Naive thymus-derived CD8-positive, alpha-beta T cell (primary cell): ENCODE results near the gene C1QTNF6. TPM values are rescaled to one million over a fixed set of nuclear protein-coding genes. Genes with fewer than 3 reads are reported as not detected.

Experiments
- ATAC-seq, 2 donors: fragments of 150-1000 bp; cut with Tn5 transposase in 1 of 2; sonication (Bioruptor Pico), chemical (Tn5 transposase) in 1 of 2; 1 replicate in 1 of 2; 2 replicates in 1 of 2; pipeline ENCODE4 v1.10.0; 2021; ENCODE audit warnings: mild to moderate bottlenecking in 2 of 2, moderate library complexity in 2 of 2
- POLR2A ChIA-PET: fragments of 350-600 bp; sonication (Branson Sonifier 250); formaldehyde crosslinking; loops from one replicate; lab custom pipeline; 2021; ENCODE audit warnings: antibody characterized with exemption; lab: Charles Lee
- DNase-seq, 10 donors: peaks; one replicate each; pipeline versions ENCODE4 v3.0.0 to v3.0.0-alpha.2; 2020 to 2022
- H3K27ac Mint-ChIP-seq, 10 donors: one replicate each; pipeline ENCODE4 v1.8.0; 2020 to 2022; ENCODE audit warnings: mild to moderate bottlenecking in 10 of 10, mixed read lengths in 10 of 10, moderate library complexity in 4 of 10, inconsistent platforms in 1 of 10
- H3K27me3 Mint-ChIP-seq, 5 donors: one replicate each; pipeline ENCODE4 v1.8.0; 2021 to 2022; ENCODE audit warnings: mixed read lengths in 5 of 5
- H3K36me3 Mint-ChIP-seq, 3 donors: one replicate each; pipeline ENCODE4 v1.8.0; 2020 to 2022; ENCODE audit warnings: mixed read lengths in 3 of 3, mild to moderate bottlenecking in 2 of 3, inconsistent platforms in 1 of 3
- H3K4me1 Mint-ChIP-seq, 4 donors: one replicate each; pipeline ENCODE4 v1.8.0; 2021 to 2022; ENCODE audit warnings: mixed read lengths in 4 of 4
- H3K4me3 Mint-ChIP-seq, 10 donors: one replicate each; pipeline ENCODE4 v1.8.0; 2020 to 2022; ENCODE audit warnings: mild to moderate bottlenecking in 10 of 10, mixed read lengths in 10 of 10, moderate library complexity in 6 of 10, inconsistent platforms in 1 of 10
- H3K9me3 Mint-ChIP-seq, 9 donors: one replicate each; pipeline ENCODE4 v1.8.0; 2020 to 2022; ENCODE audit warnings: mixed read lengths in 9 of 9, mild to moderate bottlenecking in 3 of 9, inconsistent platforms in 1 of 9, moderate library complexity in 1 of 9
- polyA plus RNA-seq, 3 donors: library from polyadenylated mRNA; unstranded; fragments of 300-500 nt; fragmentation: Illumina TruSeq; gene quantifications; one replicate each; pipeline ENCODE4 v1.2.3, GENCODE V29; 2021
- total RNA-seq, 8 experiments: library from RNA in 2 of 8; stranded (reverse) in 2 of 8; gene quantifications; one replicate each; pipeline ENCODE4 v1.2.3 and lab custom pipeline; 2021 to 2026

Gene C1QTNF6
- total and polyA plus RNA-seq, 5 experiments from 2014 or later: 0.68 to 25.7 (median 4.0) TPM

GRCh38 chr22:37196539-37197450 is 8.7 kb upstream of the C1QTNF6 start:
- H3K4me3 Mint-ChIP-seq: peak overlapping the region in 8 of 10 donors; percentile 5 to 93 (median 26)
- H3K4me1 Mint-ChIP-seq: peaks cover 19 to 81% (median 77%) of the 10 kb centered on the region in 4 donors
- H3K9me3 Mint-ChIP-seq: no peaks in the 10 kb centered on the region
- peak overlapping the region; percentile 77 to 100 (median 97) for H3K27ac Mint-ChIP-seq
- POLR2A ChIA-PET: interaction anchor here (0.6 to 31.6 kb wide), 14 partner anchors 9 to 421 kb away, joined by 3 to 1090 read pairs (median 20); partner anchors contain the start of genes C1QTNF6, IFT27, IL2RB and RAC2
- H3K36me3 Mint-ChIP-seq: no peaks in the 10 kb centered on the region
- DNase-seq: peak in 1 of 10 donors; percentile 40
- ATAC-seq: no peak
- no peaks in the 10 kb centered on the region for H3K27me3 Mint-ChIP-seq

DNA sequence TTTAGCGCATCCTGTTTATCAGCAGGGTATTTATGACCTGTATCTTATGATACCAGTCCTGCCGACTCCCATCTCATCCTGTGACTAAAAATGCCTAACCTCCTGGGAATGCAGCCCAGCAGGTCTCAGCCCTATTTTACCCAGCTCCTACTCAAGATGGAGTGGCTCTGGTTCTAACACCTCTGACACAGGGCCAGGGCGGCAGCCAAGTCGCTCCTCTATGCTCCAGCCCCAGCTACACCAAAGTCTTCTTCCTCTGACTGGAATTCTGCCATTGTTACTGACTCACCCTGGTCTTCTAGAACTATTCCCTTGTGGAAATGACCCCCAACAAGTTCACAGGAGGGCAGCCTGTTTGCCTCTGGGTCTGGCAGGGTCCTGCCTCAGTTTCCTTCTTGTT is 7.9 kb upstream of the C1QTNF6 start:
- DNase-seq: no peak
- no peaks in the 10 kb centered on the region for H3K9me3 Mint-ChIP-seq
- H3K4me1 Mint-ChIP-seq: peaks cover 18 to 76% (median 72%) of the 10 kb centered on the region in 4 donors
- no peaks in the 10 kb centered on the region for H3K36me3 Mint-ChIP-seq
- peak overlapping the region in 2 of 10 donors; percentile 10 to 51 for H3K4me3 Mint-ChIP-seq
- peak overlapping the region; percentile 37 to 98 (median 88) for H3K27ac Mint-ChIP-seq
- no peaks in the 10 kb centered on the region for H3K27me3 Mint-ChIP-seq
- ATAC-seq: no peak
- POLR2A ChIA-PET: interaction anchor here (4.3 to 31.6 kb wide), 3 partner anchors 9 to 45 kb away, joined by 29 to 1090 read pairs (median 31); partner anchors contain the start of genes C1QTNF6 and RAC2

DNA sequence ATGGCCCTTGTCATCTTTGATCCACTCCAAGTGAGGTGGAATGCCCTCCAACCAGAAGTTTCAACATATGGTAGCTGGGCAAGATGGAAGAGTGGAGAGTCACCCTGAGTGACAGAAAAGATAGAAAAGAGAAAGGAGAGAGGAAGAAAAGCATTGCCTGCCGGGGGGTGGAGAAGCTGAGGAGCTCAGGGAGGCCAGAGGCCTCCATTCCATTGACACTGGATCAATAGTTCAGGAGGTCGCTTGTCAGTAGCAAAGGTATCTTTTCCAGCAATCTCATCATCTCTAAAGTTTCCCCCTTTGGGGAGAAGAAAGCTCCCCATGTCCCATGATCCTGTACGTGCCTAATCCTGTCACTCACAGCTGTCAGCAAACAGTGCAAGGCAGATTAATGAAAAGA is 6.7 kb upstream of the C1QTNF6 start:
- H3K4me3 Mint-ChIP-seq: peak overlapping the region in 5 of 10 donors; percentile 1 to 58 (median 28)
- H3K27ac Mint-ChIP-seq: peak overlapping the region; percentile 82 to 96 (median 92)
- POLR2A ChIA-PET: interaction anchor here (1.0 to 5.4 kb wide), 6 partner anchors 10 to 43 kb away, joined by 3 to 31 read pairs (median 7); no protein-coding TSS in a partner anchor
- H3K27me3 Mint-ChIP-seq: no peaks in the 10 kb centered on the region
- no peak for DNase-seq
- H3K9me3 Mint-ChIP-seq: no peaks in the 10 kb centered on the region
- peaks cover 18 to 68% (median 64%) of the 10 kb centered on the region in 4 donors for H3K4me1 Mint-ChIP-seq
- H3K36me3 Mint-ChIP-seq: no peaks in the 10 kb centered on the region
- ATAC-seq: no peak

DNA sequence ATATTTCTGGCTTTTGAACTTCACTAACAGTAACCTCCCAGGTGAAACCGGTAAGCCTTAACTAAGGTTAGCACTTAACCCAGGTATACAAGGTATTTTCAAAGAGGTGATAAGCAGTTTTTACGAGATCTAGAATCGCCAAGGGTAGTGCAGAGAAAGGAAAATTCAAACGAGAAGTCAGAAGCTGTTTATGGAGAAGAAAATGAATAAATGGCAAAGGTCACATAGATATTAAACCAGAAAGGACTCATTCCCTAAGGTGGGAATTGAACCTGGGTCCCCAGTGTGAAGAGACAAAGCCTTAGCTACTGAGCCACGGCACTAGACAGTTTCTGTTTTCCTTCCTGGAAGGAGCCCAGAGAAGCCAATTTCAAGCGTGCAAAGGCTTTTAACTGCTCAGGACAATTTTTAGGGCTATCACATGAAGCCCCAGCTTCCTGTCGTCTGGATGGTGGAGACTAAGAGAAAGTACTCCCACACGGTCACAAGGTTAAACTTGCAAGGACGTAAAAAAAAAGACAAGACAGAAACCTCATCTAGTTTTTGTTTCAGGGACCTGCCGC is 5.7 kb upstream of the C1QTNF6 start:
- peak overlapping the region; percentile 82 to 96 (median 92) for H3K27ac Mint-ChIP-seq
- peak overlapping the region; percentile 37 to 79 (median 70) for H3K4me3 Mint-ChIP-seq
- ATAC-seq (peak; percentile 46 to 60), DNase-seq (peak in 8 of 10 donors; percentile 32 to 66 (median 46))
- H3K36me3 Mint-ChIP-seq: no peaks in the 10 kb centered on the region
- no peaks in the 10 kb centered on the region for H3K27me3 Mint-ChIP-seq
- H3K4me1 Mint-ChIP-seq: peaks cover 18 to 71% (median 67%) of the 10 kb centered on the region in 4 donors
- POLR2A ChIA-PET: interaction anchor here (0.6 to 5.4 kb wide), 17 partner anchors 9 to 756 kb away, joined by 3 to 31 read pairs (median 4); partner anchors contain the start of genes IL2RB and RAC2
- no peaks in the 10 kb centered on the region for H3K9me3 Mint-ChIP-seq

GRCh38 chr22:37192741-37193140 is 4.7 kb upstream of the C1QTNF6 start:
- POLR2A ChIA-PET: interaction anchor here (0.6 to 5.4 kb wide), 9 partner anchors 8 to 200 kb away, joined by 3 to 31 read pairs (median 5); partner anchors contain the start of gene IL2RB
- Mint-ChIP-seq H3K4me3 (peak overlapping the region in 2 of 10 donors; percentile 27 to 58), H3K27me3 (no peaks in the 10 kb centered on the region), H3K4me1 (peaks cover 17 to 74% (median 70%) of the 10 kb centered on the region in 4 donors), H3K9me3 (no peaks in the 10 kb centered on the region), H3K27ac (peak overlapping the region; percentile 27 to 94 (median 83)), H3K36me3 (no peaks in the 10 kb centered on the region)
- no peak for DNase-seq
- no peak for ATAC-seq

GRCh38 chr22:37192204-37192603 is 4.2 kb upstream of the C1QTNF6 start:
- Mint-ChIP-seq H3K4me3 (no peak overlapping the region), H3K36me3 (no peaks in the 10 kb centered on the region), H3K27ac (peak overlapping the region in 6 of 10 donors; percentile 3 to 94 (median 88)), H3K9me3 (no peaks in the 10 kb centered on the region), H3K27me3 (no peaks in the 10 kb centered on the region), H3K4me1 (peaks cover 18 to 74% (median 70%) of the 10 kb centered on the region in 4 donors)
- POLR2A ChIA-PET: interaction anchor here (0.6 to 5.4 kb wide), 5 partner anchors 26 to 199 kb away, joined by 3 to 31 read pairs (median 5); no protein-coding TSS in a partner anchor
- no peak for DNase-seq
- ATAC-seq: no peak

DNA sequence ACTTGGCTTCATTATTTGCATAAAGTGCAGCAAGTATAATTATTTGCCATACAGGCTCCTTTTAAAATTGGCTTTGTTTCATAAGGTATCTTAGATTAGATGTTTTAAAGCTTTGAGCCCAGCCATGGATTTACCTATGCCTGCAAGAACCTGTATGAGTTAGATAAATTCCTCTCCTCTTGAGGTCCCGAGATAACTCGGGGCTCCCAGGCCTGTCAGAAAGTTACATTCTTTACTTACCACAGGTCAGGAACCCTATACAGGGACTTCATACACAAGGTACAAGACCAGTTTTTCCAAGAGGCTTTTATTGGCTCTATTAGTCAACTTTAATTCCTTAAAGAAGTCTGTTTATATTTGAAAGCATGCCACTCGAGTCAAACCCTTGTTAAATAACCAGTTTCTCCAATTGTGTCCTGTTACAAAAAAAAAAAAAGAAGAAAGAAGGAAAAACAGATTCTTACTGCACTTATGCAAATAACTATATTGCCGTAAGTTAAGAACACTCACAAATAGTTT is 2.3 kb upstream of the C1QTNF6 start:
- no peaks in the 10 kb centered on the region for H3K9me3 Mint-ChIP-seq
- DNase-seq: no peak
- no peaks in the 10 kb centered on the region for H3K36me3 Mint-ChIP-seq
- peak overlapping the region in 1 of 10 donors; percentile 48 for H3K27ac Mint-ChIP-seq
- H3K4me1 Mint-ChIP-seq: peaks cover 22 to 76% (median 69%) of the 10 kb centered on the region in 4 donors
- ATAC-seq: no peak
- no peaks in the 10 kb centered on the region for H3K27me3 Mint-ChIP-seq
- H3K4me3 Mint-ChIP-seq: no peak overlapping the region
- POLR2A ChIA-PET: interaction anchor here (1.0 kb wide), 1 partner anchor 18 kb away, joined by 3 read pairs; no protein-coding TSS in a partner anchor

- H3K4me3 Mint-ChIP-seq: peak overlapping the region in 6 of 10 donors; percentile 12 to 73 (median 44)
- H3K27ac Mint-ChIP-seq: peak overlapping the region in 9 of 10 donors; percentile 48 to 84 (median 74)
- peaks cover 26 to 71% (median 66%) of the 10 kb centered on the region in 4 donors for H3K4me1 Mint-ChIP-seq
- no peak for DNase-seq
- POLR2A ChIA-PET: no interaction called here
- no peak for ATAC-seq
- H3K27me3 Mint-ChIP-seq: no peaks in the 10 kb centered on the region
- H3K9me3 Mint-ChIP-seq: no peaks in the 10 kb centered on the region
- no peaks in the 10 kb centered on the region for H3K36me3 Mint-ChIP-seq
These were observed 937 bp upstream of the C1QTNF6 start for GRCh38 chr22:37188901-37189466.

DNA sequence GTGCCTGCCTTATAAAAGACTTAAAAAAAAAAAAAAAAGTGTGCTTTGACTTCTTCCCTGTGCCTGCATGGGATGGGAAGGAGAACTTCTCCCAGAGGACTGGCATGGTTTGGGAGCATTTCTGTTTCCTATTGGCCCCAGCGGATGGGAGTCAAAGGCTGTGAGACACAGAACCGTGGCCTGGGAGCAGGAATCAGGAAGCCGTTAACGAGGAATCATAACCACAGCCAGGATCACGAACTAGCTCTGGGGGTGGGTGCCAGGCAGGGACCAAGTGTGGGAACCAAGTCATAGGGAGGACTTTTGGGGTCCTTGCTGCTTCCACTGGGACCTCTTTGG is 526 bp downstream of the C1QTNF6 start:
- peak overlapping the region in 7 of 10 donors; percentile 39 to 95 (median 65) for H3K27ac Mint-ChIP-seq
- H3K4me3 Mint-ChIP-seq: peak overlapping the region in 5 of 10 donors; percentile 20 to 73 (median 44)
- no peaks in the 10 kb centered on the region for H3K36me3 Mint-ChIP-seq
- ATAC-seq (no peak), DNase-seq (no peak)
- POLR2A ChIA-PET: interaction anchor here (0.6 to 2.6 kb wide), 5 partner anchors 10 to 115 kb away, joined by 3 to 29 read pairs (median 12); no protein-coding TSS in a partner anchor
- H3K27me3 Mint-ChIP-seq: no peaks in the 10 kb centered on the region
- no peaks in the 10 kb centered on the region for H3K9me3 Mint-ChIP-seq
- H3K4me1 Mint-ChIP-seq: peaks cover 28 to 64% (median 63%) of the 10 kb centered on the region in 4 donors

GRCh38 chr22:37186997-37187522 is 987 bp downstream of the C1QTNF6 start:
- no peak for ATAC-seq
- no peaks in the 10 kb centered on the region for H3K9me3 Mint-ChIP-seq
- H3K27me3 Mint-ChIP-seq: no peaks in the 10 kb centered on the region
- H3K4me1 Mint-ChIP-seq: peaks cover 28 to 67% (median 61%) of the 10 kb centered on the region in 4 donors
- DNase-seq: peak in 1 of 10 donors; percentile 10
- H3K4me3 Mint-ChIP-seq: peak overlapping the region in 8 of 10 donors; percentile 73 to 85 (median 80)
- H3K36me3 Mint-ChIP-seq: no peaks in the 10 kb centered on the region
- POLR2A ChIA-PET: interaction anchor here (0.6 to 2.6 kb wide), 8 partner anchors 11 to 114 kb away, joined by 3 to 29 read pairs (median 9); partner anchors contain the start of gene IL2RB
- H3K27ac Mint-ChIP-seq: peak overlapping the region in 9 of 10 donors; percentile 32 to 97 (median 89)

GRCh38 chr22:37186228-37186996 is 1.6 kb downstream of the C1QTNF6 start:
- H3K27me3 Mint-ChIP-seq: no peaks in the 10 kb centered on the region
- H3K4me3 Mint-ChIP-seq: peak overlapping the region; percentile 44 to 85 (median 78)
- peak overlapping the region; percentile 32 to 97 (median 90) for H3K27ac Mint-ChIP-seq
- peak in 8 of 10 donors; percentile 50 to 87 (median 76) for DNase-seq
- peak; percentile 85 to 91 for ATAC-seq
- POLR2A ChIA-PET: interaction anchor here (1.0 to 3.1 kb wide), 8 partner anchors 11 to 64 kb away, joined by 3 to 29 read pairs (median 10); partner anchors contain the start of gene IL2RB
- H3K36me3 Mint-ChIP-seq: no peaks in the 10 kb centered on the region
- no peaks in the 10 kb centered on the region for H3K9me3 Mint-ChIP-seq
- H3K4me1 Mint-ChIP-seq: peaks cover 28 to 67% (median 60%) of the 10 kb centered on the region in 4 donors
